NT2/D1 (cell line): ENCODE measurements around the gene GPR108.

Experiments used
- DNase-seq: peaks from one replicate; pipeline ENCODE4 v3.0.0-alpha.2; 2011; ENCODE audit warnings: low read depth, low spot score
- H3K27me3 ChIP-seq: 2 replicates; pipeline ENCODE4 v1.6.0; 2011; ENCODE audit warnings: mild to moderate bottlenecking; ENCODE audit not compliant: insufficient read length, insufficient read depth
- H3K36me3 ChIP-seq: 2 replicates; pipeline ENCODE4 v1.6.1; 2011; ENCODE audit warnings: mild to moderate bottlenecking, low read length, mixed read lengths; ENCODE audit not compliant: insufficient read depth, insufficient read length
- H3K4me1 ChIP-seq: 2 replicates; pipeline ENCODE4 v1.5.1; 2011; ENCODE audit not compliant: insufficient read depth, insufficient read length
- H3K4me3 ChIP-seq: 2 replicates; pipeline ENCODE4 v1.5.1; 2011; ENCODE audit warnings: low read depth; ENCODE audit not compliant: insufficient read length
- H3K9ac ChIP-seq: 2 replicates; pipeline ENCODE4 v1.6.0; 2011; ENCODE audit warnings: low read depth; ENCODE audit not compliant: insufficient read length
- H3K9me3 ChIP-seq: 2 replicates; pipeline ENCODE4 v1.5.1; 2011; ENCODE audit warnings: mild to moderate bottlenecking, low read length; ENCODE audit not compliant: insufficient read depth
- SUZ12 ChIP-seq: IDR thresholded peaks from 2 replicates; pipeline ENCODE4 v1.6.1; 2011; ENCODE audit not compliant: insufficient read length, insufficient read depth; ENCODE audit errors: extremely low read depth
- YY1 ChIP-seq: IDR thresholded peaks from 2 replicates; pipeline ENCODE4 v1.6.1; 2011; ENCODE audit not compliant: insufficient read length, insufficient read depth
- ZNF274 ChIP-seq: IDR thresholded peaks from 2 replicates; pipeline ENCODE4 v1.6.1; 2011; ENCODE audit warnings: mild to moderate bottlenecking, low read depth, low read length

GPR108 gene

DNA sequence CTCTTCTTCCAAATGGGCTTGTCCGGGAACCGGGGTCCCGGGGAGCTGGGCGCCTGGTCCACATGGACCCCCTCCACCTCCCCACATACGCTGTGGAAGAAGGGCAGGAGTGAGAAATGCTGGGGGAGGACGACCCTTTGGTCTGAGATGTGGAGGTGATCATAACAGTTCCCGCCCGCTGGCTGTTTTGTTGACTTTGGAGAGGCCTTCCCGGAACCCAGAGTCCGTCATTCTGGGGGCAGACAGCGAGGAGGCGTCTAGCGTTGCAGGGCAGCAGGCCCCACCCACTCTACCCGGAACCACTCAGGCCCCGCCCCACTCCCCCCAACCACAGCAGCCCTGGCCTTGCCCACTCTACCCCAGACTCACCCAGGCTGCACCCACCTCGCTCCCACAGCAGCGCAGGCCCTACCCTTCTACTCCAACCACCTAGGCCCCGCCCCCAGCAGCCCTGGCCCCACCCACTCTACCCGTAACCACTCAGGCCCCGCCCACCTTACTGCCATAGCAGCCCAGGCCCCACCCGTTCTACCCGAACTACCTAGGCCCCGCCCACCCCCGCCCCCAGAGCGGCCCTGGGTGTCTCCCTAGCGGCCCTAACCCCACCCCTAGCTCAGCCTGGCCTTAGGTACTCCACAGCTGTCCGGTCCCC, 7.1 kb downstream of the GPR108 start:
- no peak overlapping the region for H3K9ac ChIP-seq
- no peak overlapping the region for H3K4me3 ChIP-seq
- H3K27me3 ChIP-seq = no peaks in the 10 kb centered on the region
- H3K4me1 ChIP-seq = peaks cover 11% of the 10 kb centered on the region
- no peak for DNase-seq
- H3K36me3 ChIP-seq = peaks cover 41% of the 10 kb centered on the region
- H3K9me3 ChIP-seq = no peaks in the 10 kb centered on the region
- TF ChIP-seq YY1 = no peak
- TF ChIP-seq SUZ12 = no peak
- no peak for TF ChIP-seq ZNF274

- Histone ChIP-seq H3K4me3 (no peak overlapping the region), H3K9ac (no peak overlapping the region), H3K9me3 (no peaks in the 10 kb centered on the region), H3K36me3 (peaks cover 39% of the 10 kb centered on the region), H3K4me1 (peaks cover 12% of the 10 kb centered on the region), H3K27me3 (no peaks in the 10 kb centered on the region)
- no peak for DNase-seq
- TF ChIP-seq YY1 = no peak
- no peak for TF ChIP-seq SUZ12
- no peak for TF ChIP-seq ZNF274
Observed at GRCh38 chr19:6729573-6730152, 7.7 kb downstream of the GPR108 start.

DNA sequence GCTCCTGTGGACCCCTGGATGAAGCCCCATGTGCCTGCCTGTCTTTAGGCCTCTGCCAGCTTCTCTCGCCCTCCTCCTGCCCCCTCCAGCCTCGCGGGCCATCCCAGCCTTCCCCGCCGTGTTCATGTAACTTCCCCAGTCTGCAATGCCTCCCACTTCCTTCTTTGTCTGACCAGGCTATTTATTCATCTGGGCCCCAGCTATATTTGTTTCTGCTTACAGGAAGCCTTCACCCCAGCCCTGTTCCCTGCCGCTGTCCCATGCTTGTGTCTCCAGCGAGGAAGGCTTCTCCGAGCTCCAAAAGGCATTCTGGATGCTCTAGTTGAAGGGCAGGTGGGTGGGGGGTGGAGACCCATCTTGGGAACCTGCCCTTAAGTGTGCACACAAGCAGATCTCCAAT, 9.0 kb downstream of the GPR108 start:
- Histone ChIP-seq H3K9ac (no peak overlapping the region), H3K9me3 (no peaks in the 10 kb centered on the region), H3K4me1 (peaks cover 9% of the 10 kb centered on the region), H3K27me3 (no peaks in the 10 kb centered on the region), H3K36me3 (peaks cover 32% of the 10 kb centered on the region), H3K4me3 (no peak overlapping the region)
- DNase-seq = no peak
- TF ChIP-seq YY1 = no peak
- no peak for TF ChIP-seq SUZ12
- TF ChIP-seq ZNF274 = no peak

DNA sequence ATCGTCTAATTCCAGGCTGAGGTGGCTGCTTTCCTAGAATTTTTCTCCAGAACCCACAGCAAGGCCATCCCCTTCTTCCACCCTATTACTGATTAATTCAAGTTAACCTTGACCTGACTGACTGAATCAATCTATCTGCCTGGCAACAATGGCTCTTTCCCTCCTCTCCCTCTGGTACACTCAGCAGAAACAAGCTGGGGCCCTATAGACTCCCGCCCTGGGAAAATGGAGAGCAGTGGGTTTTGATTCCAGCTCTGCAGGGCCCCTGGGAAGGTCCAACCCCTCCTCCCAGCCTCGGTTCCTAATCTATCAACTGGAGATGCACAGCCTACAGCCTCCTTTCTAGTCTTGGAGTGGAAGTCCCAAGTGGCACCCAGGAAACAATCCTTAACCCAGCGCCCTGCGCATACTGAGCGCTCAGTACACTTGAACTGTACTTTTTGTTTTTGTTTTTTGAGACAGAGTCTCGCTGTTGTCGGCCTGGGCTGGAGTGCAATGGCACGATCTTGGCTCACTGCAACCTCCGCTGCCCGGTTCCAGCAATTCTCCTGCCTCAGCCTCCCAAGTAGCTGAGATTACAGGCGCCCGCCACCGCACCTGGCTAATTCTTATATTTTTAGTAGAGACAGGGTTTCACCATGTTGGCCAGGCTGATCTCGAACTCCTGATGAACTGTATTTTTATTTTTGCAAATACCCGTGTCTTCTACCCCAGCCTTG, 11.7 kb downstream of the GPR108 start:
- Histone ChIP-seq H3K9me3 (no peaks in the 10 kb centered on the region), H3K4me1 (peaks cover 12% of the 10 kb centered on the region), H3K9ac (no peak overlapping the region), H3K27me3 (no peaks in the 10 kb centered on the region), H3K4me3 (no peak overlapping the region), H3K36me3 (peaks cover 13% of the 10 kb centered on the region)
- no peak for DNase-seq
- no peak for TF ChIP-seq SUZ12
- no peak for TF ChIP-seq ZNF274
- no peak for TF ChIP-seq YY1

- Histone ChIP-seq H3K36me3 (peaks cover 9% of the 10 kb centered on the region), H3K9me3 (no peaks in the 10 kb centered on the region), H3K27me3 (no peaks in the 10 kb centered on the region), H3K9ac (no peak overlapping the region), H3K4me3 (no peak overlapping the region), H3K4me1 (peaks cover 12% of the 10 kb centered on the region)
- no peak for TF ChIP-seq SUZ12
- TF ChIP-seq YY1 = no peak
- no peak for TF ChIP-seq ZNF274
- no peak for DNase-seq
Observed at GRCh38 chr19:6724631-6725492, 12.5 kb downstream of the GPR108 start.

DNA sequence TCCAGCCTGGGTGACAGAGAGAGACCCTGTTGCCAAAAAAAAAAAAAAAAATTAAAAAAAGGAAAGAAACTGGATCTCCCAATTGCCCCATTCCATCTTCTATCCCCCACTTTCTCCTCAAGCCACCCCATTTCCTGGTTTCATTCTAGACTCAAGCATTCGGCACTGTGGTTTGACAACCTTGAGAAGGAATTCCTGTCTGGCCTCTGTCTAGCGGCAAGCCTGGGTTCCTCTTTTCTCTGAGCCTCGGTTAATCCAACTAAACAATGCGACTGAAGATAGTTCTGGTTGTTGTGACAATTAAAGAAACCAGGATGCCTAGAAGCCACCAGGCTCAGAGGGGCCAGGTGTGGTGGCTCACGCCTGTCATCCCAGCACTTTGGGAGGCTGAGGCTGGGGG, 13.6 kb downstream of the GPR108 start:
- peaks cover 15% of the 10 kb centered on the region for H3K4me1 ChIP-seq
- peaks cover 1% of the 10 kb centered on the region for H3K36me3 ChIP-seq
- TF ChIP-seq YY1 (no peak), SUZ12 (no peak), ZNF274 (no peak)
- no peak overlapping the region for H3K4me3 ChIP-seq
- no peaks in the 10 kb centered on the region for H3K9me3 ChIP-seq
- no peak for DNase-seq
- H3K27me3 ChIP-seq = no peaks in the 10 kb centered on the region
- H3K9ac ChIP-seq = no peak overlapping the region
